H1 (cell line): ENCODE data around the gene UBE2K. TPM values are rescaled to one million over a fixed set of nuclear protein-coding genes. Genes with fewer than 3 reads are reported as not detected.

Experiments
- CTCF ChIA-PET: fragments of 300-600 bp; sonication (Branson Sonifier 250); formaldehyde crosslinking; loops from one replicate; lab custom pipeline; 2021; ENCODE audit not compliant: partially characterized antibody; lab: Charles Lee
- POLR2A ChIA-PET: fragments of 300-600 bp; sonication (Branson Sonifier 250); formaldehyde crosslinking; loops from one replicate; lab custom pipeline; 2021; ENCODE audit warnings: inconsistent platforms; ENCODE audit not compliant: partially characterized antibody; lab: Charles Lee
- DNase-seq, 2 experiments: peaks; one replicate each; pipeline versions ENCODE4 v3.0.0 to v3.0.0-alpha.2; 2010 to 2022; ENCODE audit warnings: low spot score in 2 of 2, low read depth in 1 of 2, mixed read lengths in 1 of 2
- FAIRE-seq: peaks from 2 replicates; lab custom pipeline; 2011; peaks lifted over from hg19 to GRCh38; lab: Jason Lieb, UNC
- H2AFZ ChIP-seq: 2 replicates; pipeline ENCODE4 v1.8.1; 2012; ENCODE audit warnings: low read length, inconsistent platforms
- H2AK5ac ChIP-seq: 2 replicates; pipeline ENCODE4 v1.6.1; 2013; ENCODE audit warnings: low read depth, low read length
- H2BK120ac ChIP-seq: replicated peaks from 2 replicates; pipeline ENCODE3; 2013; ENCODE audit warnings: low read depth, low read length, inconsistent platforms
- H2BK12ac ChIP-seq: 2 replicates; pipeline ENCODE4 v1.6.1; 2013; ENCODE audit warnings: low read depth, low read length
- H2BK15ac ChIP-seq: 2 replicates; pipeline ENCODE4 v1.6.1; 2013; ENCODE audit warnings: low read length
- H2BK20ac ChIP-seq: 2 replicates; pipeline ENCODE4 v1.6.1; 2013; ENCODE audit warnings: low read length
- H2BK5ac ChIP-seq: 2 replicates; pipeline ENCODE4 v1.6.1; 2013; ENCODE audit warnings: low read depth, low read length
- H3K14ac ChIP-seq: 2 replicates; pipeline ENCODE4 v1.6.1; 2013; ENCODE audit warnings: inconsistent platforms; ENCODE audit not compliant: insufficient read length
- H3K18ac ChIP-seq: 2 replicates; pipeline ENCODE4 v1.6.1; 2013; ENCODE audit warnings: low read length; ENCODE audit errors: extremely low read depth
- H3K23ac ChIP-seq: 2 replicates; pipeline ENCODE4 v1.6.1; 2013; ENCODE audit warnings: inconsistent platforms; ENCODE audit not compliant: insufficient read length
- H3K23me2 ChIP-seq: 2 replicates; pipeline ENCODE4 v1.6.1; 2013; ENCODE audit warnings: low read depth, low read length
- H3K27ac ChIP-seq: 2 replicates; pipeline ENCODE4 v1.6.1; 2011; ENCODE audit warnings: low read depth, low read length, inconsistent platforms
- H3K27me3 ChIP-seq, 4 experiments: replicated peaks in 1 of 4; 1 replicate in 1 of 4; 2 replicates in 3 of 4; pipeline versions ENCODE4 v1.6.1 to v1.8.1; 2011 to 2013; ENCODE audit warnings: low read length in 3 of 4, mild to moderate bottlenecking in 3 of 4, inconsistent platforms in 2 of 4, mixed read lengths in 2 of 4, moderate library complexity in 1 of 4; ENCODE audit not compliant: control insufficient read depth in 3 of 4, insufficient read depth in 3 of 4; ENCODE audit errors: extremely low read depth in 1 of 4
- H3K36me3 ChIP-seq, 4 experiments: 2 replicates each; pipeline versions ENCODE4 v1.6.1 to v1.8.1; 2011 to 2013; ENCODE audit warnings: mild to moderate bottlenecking in 4 of 4, low read length in 3 of 4, moderate library complexity in 2 of 4, control low read depth in 1 of 4, inconsistent platforms in 1 of 4; ENCODE audit not compliant: insufficient read depth in 4 of 4, control insufficient read depth in 2 of 4
- H3K4ac ChIP-seq: replicated peaks from 2 replicates; pipeline ENCODE3; 2013; ENCODE audit warnings: low read length, low read depth, mixed read lengths, inconsistent platforms; ENCODE audit not compliant: insufficient read length
- H3K4me1 ChIP-seq, 4 experiments: replicated peaks in 1 of 4; 1 replicate in 1 of 4; 2 replicates in 3 of 4; pipeline versions ENCODE4 v1.6.1 to v1.8.1; 2011 to 2013; ENCODE audit warnings: low read length in 3 of 4, inconsistent platforms in 2 of 4, mixed read lengths in 1 of 4; ENCODE audit not compliant: insufficient read depth in 4 of 4, control insufficient read depth in 3 of 4
- H3K4me2 ChIP-seq, 2 experiments: 2 replicates each; pipeline versions ENCODE4 v1.6.1 to v1.8.1; 2011 to 2013; ENCODE audit warnings: low read depth in 2 of 2, low read length in 2 of 2, control low read depth in 1 of 2, inconsistent platforms in 1 of 2, mild to moderate bottlenecking in 1 of 2; ENCODE audit not compliant: insufficient read depth in 1 of 2
- H3K4me3 ChIP-seq, 4 experiments: fragments of 200-600, 300-600 bp in 1 of 4; sonication (generic), shearing (Covaris generic), sonication (Bioruptor Twin) in 1 of 4; 2 replicates each; pipeline versions ENCODE4 v1.5.1 to v1.8.1; 2011 to 2016; ENCODE audit warnings: low read length in 4 of 4, low read depth in 3 of 4, control low read depth in 2 of 4, inconsistent platforms in 2 of 4, mild to moderate bottlenecking in 2 of 4, mixed read lengths in 1 of 4, moderate library complexity in 1 of 4; ENCODE audit not compliant: insufficient read depth in 2 of 4; ENCODE audit errors: extremely low read depth in 1 of 4
- H3K56ac ChIP-seq: replicated peaks from 2 replicates; pipeline ENCODE3; 2013; ENCODE audit warnings: low read depth, mild to moderate bottlenecking, mixed read lengths, low read length, inconsistent platforms; ENCODE audit not compliant: insufficient read length
- H3K79me1 ChIP-seq: 2 replicates; pipeline ENCODE4 v1.6.1; 2013; ENCODE audit warnings: low read depth, low read length, control low read depth
- H3K79me2 ChIP-seq, 2 experiments: 2 replicates each; pipeline versions ENCODE4 v1.6.1 to v1.8.1; 2012 to 2013; ENCODE audit warnings: low read length in 2 of 2, mild to moderate bottlenecking in 2 of 2, inconsistent platforms in 1 of 2; ENCODE audit not compliant: insufficient read depth in 2 of 2, control insufficient read depth in 1 of 2
- H3K9ac ChIP-seq, 4 experiments: replicated peaks in 1 of 4; 1 replicate in 1 of 4; 2 replicates in 3 of 4; pipeline versions ENCODE4 v1.6.1 to v1.8.1; 2011 to 2013; ENCODE audit warnings: low read depth in 3 of 4, low read length in 3 of 4, control low read depth in 2 of 4, mild to moderate bottlenecking in 2 of 4, moderate library complexity in 2 of 4, inconsistent platforms in 1 of 4; ENCODE audit errors: extremely low read depth in 1 of 4
- H3K9me3 ChIP-seq, 2 experiments: 2 replicates each; pipeline versions ENCODE4 v1.6.1 to v1.8.1; 2012 to 2013; ENCODE audit warnings: mild to moderate bottlenecking in 2 of 2, moderate library complexity in 2 of 2, control low read depth in 1 of 2, inconsistent platforms in 1 of 2, low read depth in 1 of 2, low read length in 1 of 2, mixed read lengths in 1 of 2; ENCODE audit not compliant: insufficient read depth in 2 of 2
- H4K20me1 ChIP-seq, 2 experiments: replicated peaks in 1 of 2; 2 replicates each; pipeline versions ENCODE3 to v1.8.1; 2011 to 2013; ENCODE audit warnings: inconsistent platforms in 2 of 2, low read length in 2 of 2, mild to moderate bottlenecking in 1 of 2; ENCODE audit not compliant: insufficient read depth in 2 of 2, control insufficient read depth in 1 of 2
- H4K5ac ChIP-seq: 2 replicates; pipeline ENCODE4 v1.6.1; 2013; ENCODE audit warnings: low read length, low read depth, mixed read lengths, inconsistent platforms; ENCODE audit not compliant: insufficient read length
- H4K8ac ChIP-seq: 2 replicates; pipeline ENCODE4 v1.8.0; 2013; ENCODE audit warnings: mild to moderate bottlenecking, moderate library complexity, low read length, inconsistent platforms; ENCODE audit not compliant: insufficient read depth; ENCODE audit errors: extremely low read depth
- H4K91ac ChIP-seq: replicated peaks from 2 replicates; pipeline ENCODE3; 2013; ENCODE audit warnings: low read length, mixed read lengths, inconsistent platforms; ENCODE audit not compliant: insufficient read length
- FOSL1 ChIP-seq: IDR thresholded peaks from 2 replicates; pipeline ENCODE4 v1.6.1; 2011; ENCODE audit warnings: mild to moderate bottlenecking, low read depth, low read length, moderate library complexity; ENCODE audit not compliant: insufficient read depth
- GTF2F1 ChIP-seq: IDR thresholded peaks from 2 replicates; pipeline ENCODE4 v1.6.1; 2012; ENCODE audit warnings: low read depth, low read length, improper control_type of control experiment, borderline replicate concordance
- HDAC2 ChIP-seq, 2 experiments: fragments of 300-600 bp in 1 of 2; sonication (generic) in 1 of 2; IDR thresholded peaks; 2 replicates each; pipeline ENCODE4 v1.6.1; 2011 to 2012; ENCODE audit warnings: low read depth in 2 of 2, low read length in 2 of 2, mild to moderate bottlenecking in 2 of 2, moderate library complexity in 2 of 2, borderline replicate concordance in 1 of 2, inconsistent platforms in 1 of 2
- SIRT6 ChIP-seq: IDR thresholded peaks from one replicate; pipeline ENCODE4 v1.7.1; 2012; ENCODE audit warnings: low read length, inconsistent platforms
- TAF7 ChIP-seq: optimal IDR thresholded peaks from 2 replicates; pipeline ENCODE3; 2011; ENCODE audit warnings: low read depth, mild to moderate bottlenecking, inconsistent platforms, low read length, moderate library complexity, borderline replicate concordance
- WGBS, 2 experiments: shearing (Covaris generic) in 1 of 2; methylation state at CpG; one replicate each; pipeline versions ENCODE4 v1.1.6 to v1.1.7; 2013 to 2015; ENCODE audit warnings: low lambda C conversion rate in 2 of 2, mixed read lengths in 2 of 2, inconsistent platforms in 1 of 2, low coverage in 1 of 2, missing lambda C conversion rate in 1 of 2; ENCODE audit not compliant: insufficient replicate concordance in 2 of 2, insufficient coverage in 1 of 2, insufficient read length in 1 of 2; ENCODE audit errors: extremely low coverage in 1 of 2, missing lambda C conversion rate in 1 of 2; 5-methylcytosine and 5-hydroxymethylcytosine counted together
- polyA plus RNA-seq, 7 experiments: library from polyadenylated mRNA; depleted of rRNA in 3 of 7; stranded (reverse) in 5 of 7; unstranded in 2 of 7; fragments of >200 nt in 5 of 7; fragments of 200-250 nt in 2 of 7; gene quantifications; 1 replicate in 5 of 7; 2 replicates in 1 of 7; 4 replicates in 1 of 7; pipeline versions ENCODE4 v1.2.1 to v1.2.3, GENCODE V29; 2011 to 2013; ENCODE audit warnings: missing spikeins in 2 of 7, mixed read lengths in 2 of 7
- total RNA-seq: library from RNA; stranded (reverse); fragmentation: NEBNext Ultra II Directional; extraction: Animal tissue kit (Norgen Biotek cat#: 25700); gene quantifications from 2 replicates; pipeline ENCODE4 v1.2.1, GENCODE V29; 2021

UBE2K gene
- total and polyA plus RNA-seq, 2 of the 8 experiments (the other 6 are each of a cell fraction or from before 2014, with no cell fraction given), result 53.6 to 174 TPM

- Histone ChIP-seq H3K23me2 (no peaks in the 10 kb centered on the region), H3K9ac (no peak overlapping the region), H2BK15ac (no peak overlapping the region), H3K23ac (no peak overlapping the region), H3K4me3 (no peak overlapping the region), H3K79me1 (no peaks in the 10 kb centered on the region), H3K79me2 (no peaks in the 10 kb centered on the region), H2BK120ac (no peak overlapping the region), H3K4me2 (no peak overlapping the region), H3K9me3 (no peaks in the 10 kb centered on the region), H3K56ac (no peak overlapping the region), H3K27ac (no peak overlapping the region), H3K14ac (no peak overlapping the region), H3K27me3 (no peaks in the 10 kb centered on the region), H4K20me1 (no peaks in the 10 kb centered on the region), H3K4me1 (no peaks in the 10 kb centered on the region; a peak in 1 of 7 replicates), H4K5ac (no peak overlapping the region), H4K8ac (no peak overlapping the region), H2BK12ac (no peak overlapping the region), H2AFZ (no peak overlapping the region), H2BK5ac (no peak overlapping the region)
- POLR2A ChIA-PET, result interaction anchor here (1.6 kb wide), 1 partner anchor 124 kb away, joined by 6 read pairs; the partner anchor contains the start of gene UBE2K
- DNase-seq (no peak), FAIRE-seq (no peak)
- TF ChIP-seq HDAC2 (IDR thresholded peaks at IDR 0.05; ENCODE audit: borderline replicate concordance in 1 of 2, low read depth in 2 of 2, low read length in 2 of 2), result no peak
- no peak for TF ChIP-seq GTF2F1
- no peak for TF ChIP-seq FOSL1
- no peak for TF ChIP-seq SIRT6
- no peak for TF ChIP-seq TAF7
- TF ChIP-seq, all 59 proteins: peak for 0
- Histone ChIP-seq H2AK5ac (no peak overlapping the region), H3K18ac (no peak overlapping the region), H3K4ac (no peak overlapping the region), H3K36me3 (peaks cover 0 to 10% (median under 1%) of the 10 kb centered on the region in 4 experiments; a peak in 3 of 8 replicates), H4K91ac (no peak overlapping the region), H2BK20ac (no peak overlapping the region)
- CTCF ChIA-PET, result no interaction called here
- 89% methylated on average over 9 of the region's 9 CpGs; no CpG with 5 or more reads in 1 of the 2 experiments for WGBS, 2 experiments
Measured at GRCh38 chr4:39821951-39822350, 124.0 kb downstream of the UBE2K start.
